Astrocyte (in vitro differentiated cells and primary cell): Measurements from ENCODE around the gene PTPRZ1.

Source experiments
- EZH2 ChIP-seq: IDR thresholded peaks from 2 replicates; pipeline ENCODE4 v1.6.1; 2012; ENCODE audit warnings: mild to moderate bottlenecking, low read length, inconsistent platforms; ENCODE audit not compliant: insufficient read depth
- TF ChIP-seq, protein P1 (sequence below): IDR thresholded peaks from 2 replicates; pipeline ENCODE4 v1.5.1; 2011; ENCODE audit warnings: low read depth, mild to moderate bottlenecking, inconsistent platforms, low read length, moderate library complexity; ENCODE audit not compliant: insufficient read depth

DNA sequence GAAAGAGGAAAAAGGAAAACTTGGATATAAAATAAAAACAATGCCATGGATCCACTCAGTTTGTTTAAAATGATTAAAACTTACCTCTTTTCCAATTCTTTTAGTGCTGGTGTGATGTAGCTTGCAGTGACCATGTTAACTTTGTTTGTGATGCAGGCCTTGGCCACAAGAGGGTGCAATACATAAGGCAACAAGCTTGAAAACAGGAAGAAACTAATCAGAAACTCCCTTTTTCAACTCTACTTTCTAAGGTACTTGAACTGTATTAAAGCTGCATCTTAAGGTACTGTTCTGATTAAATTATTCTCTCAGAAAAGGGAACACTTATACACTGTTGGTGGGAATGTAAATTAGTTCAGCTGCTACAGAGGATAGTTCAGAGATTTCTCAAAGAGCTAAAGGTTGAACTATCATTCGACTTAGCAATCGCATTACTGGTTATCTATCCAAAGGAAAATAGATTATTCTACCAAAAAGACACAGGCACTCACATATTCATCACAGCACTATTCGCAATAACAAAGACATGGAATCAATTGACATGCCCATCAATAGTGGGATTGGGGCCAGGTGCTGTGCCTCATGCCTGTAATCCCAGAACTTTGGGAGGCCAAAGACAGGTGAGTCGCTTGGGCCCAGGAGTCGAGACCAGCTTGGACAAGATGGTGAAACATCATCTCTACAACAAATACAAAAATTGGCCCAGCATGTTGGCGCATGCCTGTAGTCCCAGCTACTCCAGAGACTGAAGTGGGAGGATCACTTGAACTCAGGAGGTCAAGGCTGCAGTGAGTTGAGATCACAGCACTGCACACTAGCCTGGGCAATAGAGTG, 220.2 kb downstream of the PTPRZ1 start:
- TF ChIP-seq, protein P1, sequence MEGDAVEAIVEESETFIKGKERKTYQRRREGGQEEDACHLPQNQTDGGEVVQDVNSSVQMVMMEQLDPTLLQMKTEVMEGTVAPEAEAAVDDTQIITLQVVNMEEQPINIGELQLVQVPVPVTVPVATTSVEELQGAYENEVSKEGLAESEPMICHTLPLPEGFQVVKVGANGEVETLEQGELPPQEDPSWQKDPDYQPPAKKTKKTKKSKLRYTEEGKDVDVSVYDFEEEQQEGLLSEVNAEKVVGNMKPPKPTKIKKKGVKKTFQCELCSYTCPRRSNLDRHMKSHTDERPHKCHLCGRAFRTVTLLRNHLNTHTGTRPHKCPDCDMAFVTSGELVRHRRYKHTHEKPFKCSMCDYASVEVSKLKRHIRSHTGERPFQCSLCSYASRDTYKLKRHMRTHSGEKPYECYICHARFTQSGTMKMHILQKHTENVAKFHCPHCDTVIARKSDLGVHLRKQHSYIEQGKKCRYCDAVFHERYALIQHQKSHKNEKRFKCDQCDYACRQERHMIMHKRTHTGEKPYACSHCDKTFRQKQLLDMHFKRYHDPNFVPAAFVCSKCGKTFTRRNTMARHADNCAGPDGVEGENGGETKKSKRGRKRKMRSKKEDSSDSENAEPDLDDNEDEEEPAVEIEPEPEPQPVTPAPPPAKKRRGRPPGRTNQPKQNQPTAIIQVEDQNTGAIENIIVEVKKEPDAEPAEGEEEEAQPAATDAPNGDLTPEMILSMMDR = peak; percentile 99
- no peak for TF ChIP-seq EZH2
